Heart right ventricle (tissue), 16 donors: ENCODE results near the gene WDPCP. TPM values are rescaled to one million over a fixed set of nuclear protein-coding genes. Genes with fewer than 3 reads are reported as not detected.

Source experiments
- ATAC-seq, 8 donors: fragments of 200-7000 bp; cut with Tn5 transposase; one replicate each; pipeline ENCODE4 v1.9.1; 2020; ENCODE audit warnings: mild to moderate bottlenecking in 8 of 8, moderate library complexity in 8 of 8, moderate number of reproducible peaks in 1 of 8
- DNase-seq, 2 donors: peaks; one replicate each; pipeline ENCODE4 v3.0.0-alpha.2; 2020
- H3K27ac ChIP-seq, 10 donors: fragments of 200-600 bp; sonication (generic) in 2 of 10; one replicate each; pipeline versions ENCODE4 v1.5.0 to v1.8.0; 2020 to 2022; ENCODE audit warnings: mild to moderate bottlenecking in 3 of 10
- H3K27me3 ChIP-seq, 7 donors: fragments of 200-600 bp; one replicate each; pipeline ENCODE4 v1.8.0; 2021 to 2022; ENCODE audit warnings: mild to moderate bottlenecking in 2 of 7
- H3K36me3 ChIP-seq, 9 donors: fragments of 200-600 bp; sonication (generic) in 1 of 9; one replicate each; pipeline versions ENCODE4 v1.5.0 to v1.8.0; 2020 to 2022; ENCODE audit warnings: mild to moderate bottlenecking in 2 of 9
- H3K4me1 ChIP-seq, 9 donors: fragments of 200-600 bp; sonication (generic) in 1 of 9; one replicate each; pipeline versions ENCODE4 v1.5.0 to v1.8.0; 2020 to 2022; ENCODE audit warnings: mild to moderate bottlenecking in 4 of 9
- H3K4me3 ChIP-seq, 10 donors: fragments of 200-600 bp; sonication (generic) in 2 of 10; one replicate each; pipeline versions ENCODE4 v1.5.0 to v1.8.0; 2020 to 2022; ENCODE audit warnings: mild to moderate bottlenecking in 7 of 10, moderate library complexity in 2 of 10
- H3K9me3 ChIP-seq, 11 donors: fragments of 200-600 bp in 10 of 11; sonication (generic) in 2 of 11; one replicate each; pipeline versions ENCODE4 v1.5.0 to v1.8.0; 2013 to 2022; ENCODE audit warnings: mild to moderate bottlenecking in 2 of 11, control low read depth in 1 of 11, moderate library complexity in 1 of 11
- CTCF ChIP-seq, 9 donors: fragments of 200-600 bp; sonication (generic) in 2 of 9; IDR thresholded peaks; one replicate each; pipeline versions ENCODE4 v1.5.0 to v1.8.0; 2021 to 2022; ENCODE audit warnings: antibody characterized with exemption in 9 of 9, mild to moderate bottlenecking in 5 of 9, moderate library complexity in 1 of 9
- WGBS, 2 donors: extraction: QIAGEN DNeasy Blood & Tissue Kit; methylation state at CpG; one replicate each; pipeline ENCODE4 v1.1.7; 2013; ENCODE audit warnings: inconsistent platforms in 1 of 2; 5-methylcytosine and 5-hydroxymethylcytosine counted together
- intact Hi-C, 10 donors: fragments of 100-400 bp; cut with DNase I; formaldehyde crosslinking; loops; one replicate each; pipeline versions ENCODE4 v1.11.1 to v1.14.2; 2022
- polyA plus RNA-seq, 2 donors: library from polyadenylated mRNA; stranded (reverse); fragments of 200-250 nt; gene quantifications; one replicate each; pipeline ENCODE4 v1.2.3, GENCODE V29; 2013
- total RNA-seq, 10 donors: library from RNA; stranded (reverse); fragmentation: NEBNext Ultra II Directional in 3 of 10; extraction: Animal tissue kit (Norgen Biotek cat#: 25700) in 3 of 10; gene quantifications; one replicate each; pipeline versions ENCODE4 v1.2.1 to v1.2.4, GENCODE V29; 2021 to 2023
- donor health status: Arrhythmogenic right ventricular cardiomyopathy.
- donor health status: ischemic (EF 13 %, LVEDD 7.1; RV severe dilation, severe dysfunction).
- donor health status: healthy with polysubstance abuse.
- donor health status: DM: no; HTN: yes; CAD: no.
- donor health status: DM: no; HTN: no; CAD: no.
- donor health status: ischemic (EF 25% LVEDD 6.9; RV normal size, moderate dysfunction).
- donor health status: ischemic (EF 25% LVEDD 5.7; RV mildly dilated, moderate dysfunction).
- donor health status: healthy.
- donor health status: DM: yes; HTN: yes; CAD: no.
- donor health status: Ischemic cardiomyopathy.
- donor health status: ischemic (EF 35%, LVEDD 5.7; RV mildly dilated, moderate dysfunction).
- donor health status: nonischemic (EF 11% LVEDD 7.7; RV severe dilation, severe dysfunction).
- donor health status: DM: yes; HTN: yes; CAD: no.
- donor health status: PGD.
- donor health status: ischemic (EF 29% LVEDD 5.4; RV normal size, mild dysfunction).
- donor health status: nonischemic (EF 23%, LVEDD 6.1; RV moderate dilation, normal function).

The WDPCP gene
- total and polyA plus RNA-seq, 12 donors: 3.7 to 36.6 (median 20.2) TPM

GRCh38 chr2:63218800-63219526, 369.3 kb downstream of the WDPCP start:
- Histone ChIP-seq H3K27ac (no peak overlapping the region), H3K9me3 (peaks cover 0 to 18% (median 0%) of the 10 kb centered on the region in 11 donors), H3K4me3 (no peak overlapping the region), H3K27me3 (no peaks in the 10 kb centered on the region), H3K36me3 (no peaks in the 10 kb centered on the region), H3K4me1 (no peaks in the 10 kb centered on the region)
- DNase-seq (no peak), ATAC-seq (no peak)
- intact Hi-C loops: no loop called here
- TF ChIP-seq CTCF (IDR thresholded peaks at IDR 0.05): no peak
- 92 to 93% methylated on average over 4 of the region's 4 CpGs for WGBS, 2 donors

DNA sequence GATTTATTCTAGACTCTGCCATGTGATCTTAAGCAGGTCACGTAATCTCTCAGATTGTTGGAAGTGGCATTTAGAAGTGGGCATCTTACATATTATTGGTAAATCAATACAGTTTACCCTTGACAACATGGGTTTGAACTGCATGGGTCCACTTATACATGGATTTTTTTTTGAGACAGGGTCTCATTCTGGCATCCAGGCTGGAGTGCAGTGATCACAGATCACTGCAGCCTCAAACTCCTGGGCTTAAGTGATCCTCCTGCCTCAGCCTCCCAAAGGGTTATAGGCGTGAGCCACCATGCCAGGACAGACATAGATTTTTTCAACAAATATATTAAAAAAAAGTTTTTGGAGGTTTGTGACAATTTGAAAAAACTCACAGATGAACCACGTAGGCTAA, 393.0 kb downstream of the WDPCP start:
- WGBS, 2 donors: 96 to 100% methylated on average over 3 of the region's 3 CpGs
- no peak overlapping the region for H3K27ac ChIP-seq
- intact Hi-C loops: no loop called here
- H3K4me1 ChIP-seq: no peaks in the 10 kb centered on the region
- H3K27me3 ChIP-seq: no peaks in the 10 kb centered on the region
- DNase-seq (no peak), ATAC-seq (no peak)
- H3K4me3 ChIP-seq: no peak overlapping the region
- no peaks in the 10 kb centered on the region for H3K36me3 ChIP-seq
- no peak for TF ChIP-seq CTCF (IDR thresholded peaks at IDR 0.05)
- H3K9me3 ChIP-seq: no peaks in the 10 kb centered on the region

GRCh38 chr2:63194175-63194574, 394.1 kb downstream of the WDPCP start:
- Histone ChIP-seq H3K4me3 (no peak overlapping the region), H3K36me3 (no peaks in the 10 kb centered on the region), H3K27me3 (no peaks in the 10 kb centered on the region), H3K27ac (no peak overlapping the region), H3K4me1 (no peaks in the 10 kb centered on the region), H3K9me3 (peaks cover 0 to 3% (median 0%) of the 10 kb centered on the region in 11 donors)
- ATAC-seq: no peak
- DNase-seq: no peak
- no peak for TF ChIP-seq CTCF (IDR thresholded peaks at IDR 0.05)
- intact Hi-C loops: no loop called here

- TF ChIP-seq CTCF (IDR thresholded peaks at IDR 0.05): no peak
- Histone ChIP-seq H3K9me3 (peaks cover 0 to 14% (median 0%) of the 10 kb centered on the region in 11 donors), H3K27ac (no peak overlapping the region), H3K36me3 (no peaks in the 10 kb centered on the region), H3K4me1 (no peaks in the 10 kb centered on the region), H3K27me3 (no peaks in the 10 kb centered on the region), H3K4me3 (no peak overlapping the region)
- DNase-seq: no peak
- 90 to 94% methylated on average over 2 of the region's 2 CpGs for WGBS, 2 donors
- intact Hi-C loops: no loop called here
- ATAC-seq: no peak
Observed at GRCh38 chr2:63192889-63193774, 395.1 kb downstream of the WDPCP start.
